Mucosa of rectum (tissue), 2 donors: Measurements from ENCODE around the gene MREG.
"Not testable (repeated sequence)": the region's sequence is repeated elsewhere in the genome, so short reads cannot be mapped to it uniquely, and the experiment has no call there.

Source experiments
- H3K27ac ChIP-seq, 2 donors: one replicate each; pipeline ENCODE4 v1.7.0; 2013; ENCODE audit warnings: inconsistent platforms in 2 of 2, low read depth in 2 of 2, low read length in 2 of 2
- H3K27me3 ChIP-seq, 2 donors: one replicate each; pipeline ENCODE4 v1.7.0; 2013; ENCODE audit warnings: low read length in 2 of 2; ENCODE audit not compliant: control insufficient read depth in 2 of 2, insufficient read depth in 2 of 2
- H3K36me3 ChIP-seq, 2 donors: one replicate each; pipeline ENCODE4 v1.7.0; 2013; ENCODE audit warnings: low read length in 2 of 2; ENCODE audit not compliant: control insufficient read depth in 2 of 2, insufficient read depth in 2 of 2
- H3K4me1 ChIP-seq, 2 donors: one replicate each; pipeline ENCODE4 v1.7.0; 2013; ENCODE audit warnings: low read length in 2 of 2, mild to moderate bottlenecking in 1 of 2; ENCODE audit not compliant: control insufficient read depth in 2 of 2, insufficient read depth in 2 of 2
- H3K4me3 ChIP-seq, 2 donors: one replicate each; pipeline ENCODE4 v1.7.0; 2013; ENCODE audit warnings: low read length in 2 of 2
- H3K9ac ChIP-seq, 2 donors: one replicate each; pipeline ENCODE4 v1.7.0; 2013; ENCODE audit warnings: low read length in 2 of 2, low read depth in 1 of 2, mild to moderate bottlenecking in 1 of 2
- H3K9me3 ChIP-seq, 2 donors: one replicate each; pipeline ENCODE4 v1.7.0; 2013; ENCODE audit warnings: low read length in 2 of 2; ENCODE audit not compliant: control insufficient read depth in 2 of 2
- donor health status: healthy.
- donor health status: Normal muscosa, but diverticular disease.

Gene MREG

DNA sequence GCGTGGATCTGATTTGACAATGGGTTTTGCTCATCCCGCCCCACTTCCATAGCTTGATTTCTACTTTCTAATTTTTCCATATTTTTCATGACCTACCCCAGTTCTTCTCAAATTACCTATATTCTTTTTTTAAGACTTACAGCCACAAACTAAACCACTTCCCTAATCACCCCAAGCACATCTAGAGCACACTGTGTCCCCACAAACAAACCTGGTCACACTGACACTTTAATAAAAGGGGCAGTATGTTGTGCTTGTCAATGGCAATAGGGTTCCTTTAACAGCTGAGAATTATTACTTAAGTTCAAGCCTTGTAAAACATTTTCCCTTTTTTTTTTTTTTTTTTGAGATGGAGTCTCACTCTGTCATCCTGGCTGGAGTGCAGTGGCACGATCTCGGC, 47.1 kb downstream of the MREG start:
- no peaks in the 10 kb centered on the region for H3K9me3 ChIP-seq
- no peak overlapping the region for H3K27ac ChIP-seq
- no peak overlapping the region for H3K4me3 ChIP-seq
- H3K4me1 ChIP-seq, result no peaks in the 10 kb centered on the region
- H3K36me3 ChIP-seq, result no peaks in the 10 kb centered on the region
- H3K9ac ChIP-seq, result no peak overlapping the region
- no peaks in the 10 kb centered on the region for H3K27me3 ChIP-seq

DNA sequence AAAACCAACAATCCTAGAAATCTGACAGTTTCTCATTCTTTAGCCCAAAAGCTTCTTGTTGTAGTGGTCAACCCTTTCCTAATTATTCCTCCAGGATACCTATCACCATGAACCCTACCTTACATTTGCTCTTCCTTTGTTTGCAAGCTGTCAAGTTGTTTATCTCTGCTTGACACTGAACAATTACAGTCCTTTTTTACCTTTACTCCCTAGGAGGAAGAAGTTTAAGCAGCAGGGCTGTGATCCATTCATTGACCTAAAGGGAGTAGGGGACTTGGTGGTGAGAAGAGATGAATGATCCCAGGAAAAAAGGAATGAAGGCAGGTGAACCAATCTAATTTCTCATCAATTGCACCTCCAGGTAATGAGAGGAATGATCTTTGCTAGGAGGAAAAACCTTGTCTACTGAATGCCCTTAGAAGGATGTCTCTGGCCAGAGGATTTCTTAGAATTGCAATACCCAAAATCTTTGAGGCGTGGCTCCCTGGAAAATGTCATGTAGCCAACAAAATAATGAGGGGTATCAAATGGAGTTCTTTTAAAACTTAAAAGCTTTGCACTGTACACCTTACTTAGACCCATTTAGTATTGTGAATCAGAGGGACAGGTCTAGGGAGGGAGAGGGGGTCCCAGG, 47.7 kb downstream of the MREG start:
- Histone ChIP-seq H3K9ac (no peak overlapping the region), H3K4me1 (no peaks in the 10 kb centered on the region), H3K9me3 (no peaks in the 10 kb centered on the region), H3K4me3 (no peak overlapping the region), H3K27ac (no peak overlapping the region), H3K27me3 (no peaks in the 10 kb centered on the region), H3K36me3 (no peaks in the 10 kb centered on the region)

DNA sequence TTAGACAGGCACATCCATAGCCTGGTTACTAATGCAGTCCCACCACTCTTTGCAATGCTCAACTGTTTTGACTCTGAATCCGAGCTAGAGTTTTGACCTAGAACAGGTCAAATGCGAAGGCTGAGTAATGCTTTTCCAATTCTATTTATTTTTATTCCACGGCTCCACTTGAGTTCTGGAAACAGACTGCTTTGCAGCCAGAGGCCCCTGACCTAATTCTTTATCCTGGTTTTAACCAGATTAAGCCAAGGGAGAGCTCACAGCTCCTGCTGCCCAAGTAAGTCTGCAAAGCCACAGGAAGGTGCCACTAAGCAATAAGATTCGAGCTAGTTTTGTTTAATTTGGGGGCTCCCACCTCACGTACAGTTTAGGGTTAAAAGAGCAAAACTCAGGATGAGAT, 51.4 kb downstream of the MREG start:
- Histone ChIP-seq H3K36me3 (peaks cover 0 to 2% of the 10 kb centered on the region in 2 donors), H3K9ac (no peak overlapping the region)

DNA sequence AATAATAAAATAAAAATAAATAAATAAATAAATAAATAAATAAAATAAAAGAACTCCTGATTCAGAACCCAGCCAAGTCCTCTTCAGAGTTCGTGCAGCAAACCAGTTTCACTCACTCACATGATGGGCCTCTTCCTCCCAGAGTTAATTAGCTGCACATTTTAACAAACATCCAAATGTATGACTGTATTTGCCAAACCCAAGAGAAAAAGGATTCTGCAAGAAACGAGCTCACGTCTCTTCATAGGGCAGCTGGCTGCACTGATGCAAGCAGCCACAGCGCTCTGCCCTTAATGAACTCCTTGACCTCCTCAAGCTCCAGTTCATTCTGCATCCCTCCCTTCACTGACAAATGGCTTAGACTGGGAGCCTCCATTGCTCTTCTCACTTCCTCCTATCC, 55.1 kb downstream of the MREG start:
- Histone ChIP-seq H3K9ac (no peak overlapping the region), H3K36me3 (peaks cover 0 to 2% of the 10 kb centered on the region in 2 donors), H3K9me3 (no peaks in the 10 kb centered on the region), H3K27ac (no peak overlapping the region), H3K4me1 (no peaks in the 10 kb centered on the region), H3K4me3 (no peak overlapping the region), H3K27me3 (no peaks in the 10 kb centered on the region)

More for the DNA sequence above, 51.4 kb downstream of the MREG start:
- no peaks in the 10 kb centered on the region for H3K4me1 ChIP-seq
- H3K9me3 ChIP-seq, result no peaks in the 10 kb centered on the region
- no peaks in the 10 kb centered on the region for H3K27me3 ChIP-seq
- H3K4me3 ChIP-seq, result no peak overlapping the region
- H3K27ac ChIP-seq, result no peak overlapping the region

DNA sequence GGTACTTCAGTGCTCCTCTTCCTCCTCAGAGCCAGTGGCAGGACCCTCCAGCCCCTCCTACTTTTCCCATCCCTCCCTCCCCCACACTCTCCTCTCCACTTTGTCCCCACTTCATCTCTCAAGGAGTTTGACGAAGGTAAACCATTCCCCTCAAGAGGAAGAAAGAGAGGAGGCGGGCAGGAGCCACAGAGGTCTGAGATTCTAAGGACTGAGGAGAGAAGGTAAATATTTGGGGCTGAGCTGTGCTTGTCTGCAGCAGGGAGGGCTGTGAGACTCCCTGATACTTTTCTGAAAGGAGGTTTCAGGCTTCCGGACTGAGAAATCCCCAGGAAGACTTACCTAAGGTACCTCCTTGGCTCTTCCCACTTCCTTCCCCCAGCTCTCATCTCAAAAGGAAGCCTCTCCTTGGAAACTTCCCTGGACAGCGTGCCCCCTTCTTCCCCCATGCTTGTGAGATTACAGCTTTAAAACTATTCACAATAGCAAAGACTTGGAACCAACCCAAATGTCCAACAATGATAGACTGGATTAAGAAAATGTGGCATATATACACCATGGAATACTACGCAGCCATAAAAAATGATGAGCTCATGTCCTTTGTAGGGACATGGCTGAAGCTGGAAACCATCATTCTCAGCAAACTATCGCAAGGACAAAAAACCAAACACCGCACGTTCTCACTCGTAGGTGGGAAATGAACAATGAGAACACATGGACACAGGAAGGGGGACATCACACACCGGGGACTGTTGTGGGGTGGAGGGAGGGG, 55.8 kb downstream of the MREG start:
- H3K36me3 ChIP-seq, H3K4me3 ChIP-seq: not testable (repeated sequence)

DNA sequence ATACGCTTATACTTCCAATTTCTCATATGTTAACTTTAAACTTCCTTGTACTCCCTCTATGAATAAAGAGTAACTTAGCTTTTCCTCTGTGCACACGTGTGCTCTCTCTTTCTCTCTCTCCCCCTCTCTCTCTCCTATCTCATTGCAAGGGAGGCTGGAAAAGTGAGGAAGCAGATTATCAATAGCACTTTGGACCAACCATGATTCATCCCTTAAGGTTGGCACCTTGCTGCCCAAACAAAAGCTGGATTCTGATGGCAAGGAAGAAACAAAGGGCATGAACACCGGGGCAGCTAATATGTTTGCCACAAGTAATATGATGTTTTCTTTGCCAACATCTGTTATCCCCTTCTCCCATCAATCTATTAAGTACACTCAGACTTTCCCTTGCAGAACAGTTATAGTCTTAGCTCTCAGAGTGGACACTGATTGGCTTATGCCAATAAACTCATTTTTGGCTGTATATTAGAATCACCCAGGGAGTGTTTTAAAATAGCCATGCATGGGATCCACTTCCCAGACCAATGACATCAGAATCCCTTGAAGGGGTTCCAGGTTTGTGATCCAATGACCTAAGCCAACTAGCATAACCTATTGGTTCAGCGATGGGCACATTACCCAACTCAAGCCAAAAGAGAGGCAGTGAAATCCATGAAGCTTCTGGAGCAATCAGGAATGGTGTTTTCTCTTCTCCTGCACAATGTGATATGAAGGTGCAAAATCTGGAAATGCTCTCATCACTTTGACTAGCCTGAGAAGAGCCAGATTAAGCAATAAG, 60.3 kb downstream of the MREG start:
- H3K4me3 ChIP-seq, result no peak overlapping the region
- no peak overlapping the region for H3K27ac ChIP-seq
- H3K27me3 ChIP-seq, result no peaks in the 10 kb centered on the region
- no peak overlapping the region for H3K9ac ChIP-seq
- no peaks in the 10 kb centered on the region for H3K4me1 ChIP-seq
- H3K36me3 ChIP-seq, result no peaks in the 10 kb centered on the region
- no peaks in the 10 kb centered on the region for H3K9me3 ChIP-seq

More for the DNA sequence above, 55.8 kb downstream of the MREG start:
- H3K9ac ChIP-seq, H3K27me3 ChIP-seq, H3K27ac ChIP-seq, H3K4me1 ChIP-seq, H3K9me3 ChIP-seq: not testable (repeated sequence)

DNA sequence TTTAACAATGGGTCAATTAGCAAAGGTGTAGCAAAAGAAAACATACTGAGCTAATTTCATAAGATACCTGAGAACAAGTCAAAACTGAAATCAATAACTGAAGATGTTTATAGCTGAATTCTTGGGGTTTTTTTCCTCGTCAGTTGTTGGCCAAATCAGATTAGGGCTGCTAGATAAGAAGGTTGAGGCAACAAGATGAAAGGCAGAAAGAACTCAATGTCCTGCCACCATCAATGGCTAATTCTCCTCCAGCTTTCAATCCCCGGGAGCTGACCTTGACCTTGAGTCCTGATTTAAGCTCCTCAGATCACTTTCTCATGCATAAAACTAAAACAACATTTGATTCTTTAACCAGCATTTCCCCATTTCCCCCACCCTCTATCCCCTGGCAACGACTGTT, 61.8 kb downstream of the MREG start:
- Histone ChIP-seq H3K4me1 (no peaks in the 10 kb centered on the region), H3K4me3 (no peak overlapping the region), H3K27me3 (no peaks in the 10 kb centered on the region), H3K27ac (no peak overlapping the region), H3K36me3 (no peaks in the 10 kb centered on the region), H3K9me3 (no peaks in the 10 kb centered on the region), H3K9ac (no peak overlapping the region)

DNA sequence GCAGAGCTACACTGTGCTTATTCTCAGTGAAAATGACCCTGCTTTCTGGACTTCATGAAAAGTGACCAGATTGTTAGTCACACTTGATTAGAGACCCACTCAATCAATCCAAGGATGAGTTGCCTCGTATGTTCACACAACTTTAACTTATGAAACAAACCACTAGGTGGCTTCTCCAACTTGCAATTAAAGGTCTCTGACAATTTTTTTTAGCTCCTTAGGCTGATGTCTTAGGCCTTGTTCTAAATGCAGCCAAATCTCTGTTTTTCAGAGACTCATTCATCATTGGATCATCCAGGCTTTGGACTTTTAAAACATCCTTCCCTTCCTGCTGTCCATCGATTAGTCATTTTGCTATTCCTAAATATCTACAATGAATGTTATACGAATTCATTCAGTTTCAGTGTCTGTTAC, 63.4 kb downstream of the MREG start:
- Histone ChIP-seq H3K4me1 (no peaks in the 10 kb centered on the region), H3K9me3 (no peaks in the 10 kb centered on the region), H3K4me3 (no peak overlapping the region), H3K9ac (no peak overlapping the region), H3K27me3 (no peaks in the 10 kb centered on the region), H3K27ac (no peak overlapping the region), H3K36me3 (no peaks in the 10 kb centered on the region)

DNA sequence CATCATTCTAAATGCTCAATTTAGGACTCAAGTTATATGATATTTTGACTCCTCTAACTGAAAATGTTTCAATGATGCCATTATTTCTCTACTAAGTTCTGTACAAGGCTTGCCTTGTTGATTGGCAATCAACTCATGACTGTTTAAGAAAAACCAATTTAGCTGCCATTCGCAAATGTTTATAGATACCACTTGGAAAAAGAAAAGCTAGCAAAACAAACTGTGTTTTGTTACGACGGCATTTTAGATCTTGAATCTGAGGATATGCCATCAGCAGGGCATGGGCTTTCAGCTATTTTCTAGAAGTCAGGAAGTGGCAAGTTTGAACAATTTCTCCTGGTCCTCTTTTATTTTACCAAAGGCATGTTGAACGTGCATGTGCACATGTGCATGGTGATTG, 65.3 kb downstream of the MREG start:
- H3K9ac ChIP-seq, result no peak overlapping the region
- no peak overlapping the region for H3K27ac ChIP-seq
- no peaks in the 10 kb centered on the region for H3K4me1 ChIP-seq
- H3K27me3 ChIP-seq, result no peaks in the 10 kb centered on the region
- no peaks in the 10 kb centered on the region for H3K9me3 ChIP-seq
- H3K4me3 ChIP-seq, result no peak overlapping the region
- H3K36me3 ChIP-seq, result no peaks in the 10 kb centered on the region

DNA sequence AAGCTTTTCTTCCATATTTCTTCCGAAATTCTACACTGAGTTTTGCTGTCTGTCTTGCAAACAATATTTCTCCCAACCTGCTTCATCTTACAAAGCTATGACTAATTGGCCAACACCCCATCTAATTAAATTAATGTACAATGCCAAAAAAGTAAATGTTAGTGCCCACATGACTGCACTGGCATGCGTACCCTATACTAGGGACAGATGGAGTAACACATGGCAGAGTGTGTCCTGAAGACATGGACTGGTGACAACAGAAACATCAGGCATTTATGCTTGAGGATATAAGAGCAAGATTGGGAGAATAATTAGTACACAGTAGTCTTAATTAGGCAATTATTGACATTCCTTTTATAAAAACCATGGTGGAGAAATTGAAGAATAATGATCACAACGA, 66.8 kb downstream of the MREG start:
- no peak overlapping the region for H3K27ac ChIP-seq
- no peak overlapping the region for H3K4me3 ChIP-seq
- H3K36me3 ChIP-seq, result peaks cover 0 to 5% of the 10 kb centered on the region in 2 donors

More for the DNA sequence above, 66.8 kb downstream of the MREG start:
- H3K9ac ChIP-seq, result no peak overlapping the region
- no peaks in the 10 kb centered on the region for H3K4me1 ChIP-seq
- no peaks in the 10 kb centered on the region for H3K9me3 ChIP-seq
- no peaks in the 10 kb centered on the region for H3K27me3 ChIP-seq
